HG03432 (cell line): ENCODE results near the gene HOTAIR.

Source experiments
- ATAC-seq: cut with Tn5 transposase; IDR thresholded peaks from one replicate; pipeline ENCODE4 v1.9.1; 2021; ENCODE audit warnings: mild to moderate bottlenecking, moderate library complexity; ENCODE audit not compliant: unreplicated experiment

HOTAIR gene

DNA sequence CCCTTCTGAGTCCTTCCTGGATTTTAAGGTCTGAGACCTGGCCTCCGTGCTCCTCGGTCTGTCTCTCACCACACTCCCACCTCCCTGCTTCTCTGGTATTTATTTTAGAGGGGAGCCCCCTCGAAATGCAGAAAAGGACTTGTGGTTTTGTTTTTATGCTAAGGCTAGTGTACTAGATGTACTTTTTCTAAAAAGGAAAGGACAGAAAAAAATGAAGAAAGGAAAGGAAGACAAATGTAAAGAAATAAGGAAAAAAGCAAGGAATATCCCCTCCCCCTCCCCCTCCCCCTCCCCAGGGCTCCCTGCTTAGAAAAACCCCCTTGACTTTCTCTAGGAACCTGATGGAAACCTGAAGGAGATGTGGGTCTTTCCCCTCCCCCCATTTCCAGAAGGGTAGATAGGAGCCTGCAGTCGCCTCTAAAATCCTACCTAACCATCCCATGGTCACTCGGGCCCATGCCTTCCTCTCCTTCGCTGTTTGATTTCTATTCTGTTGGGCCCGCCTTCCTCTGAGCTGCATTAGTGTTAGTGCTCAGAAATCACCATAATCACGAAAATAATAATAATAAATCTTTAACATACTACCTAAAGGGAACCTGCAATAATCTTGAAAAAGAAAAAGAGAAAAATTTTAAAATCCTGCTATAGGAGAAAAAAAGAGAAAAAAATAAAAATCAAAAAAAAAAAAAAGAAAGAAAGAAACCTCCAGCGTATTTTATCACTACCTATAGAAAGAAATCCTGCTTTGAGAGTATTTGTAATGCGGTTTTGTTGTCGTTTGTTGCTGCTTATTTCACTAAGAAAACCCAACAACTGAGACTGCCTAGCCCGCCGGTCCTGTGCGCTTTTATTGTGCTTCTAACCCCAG is 37.1 kb upstream of the HOTAIR start:
- ATAC-seq, result no peak

DNA sequence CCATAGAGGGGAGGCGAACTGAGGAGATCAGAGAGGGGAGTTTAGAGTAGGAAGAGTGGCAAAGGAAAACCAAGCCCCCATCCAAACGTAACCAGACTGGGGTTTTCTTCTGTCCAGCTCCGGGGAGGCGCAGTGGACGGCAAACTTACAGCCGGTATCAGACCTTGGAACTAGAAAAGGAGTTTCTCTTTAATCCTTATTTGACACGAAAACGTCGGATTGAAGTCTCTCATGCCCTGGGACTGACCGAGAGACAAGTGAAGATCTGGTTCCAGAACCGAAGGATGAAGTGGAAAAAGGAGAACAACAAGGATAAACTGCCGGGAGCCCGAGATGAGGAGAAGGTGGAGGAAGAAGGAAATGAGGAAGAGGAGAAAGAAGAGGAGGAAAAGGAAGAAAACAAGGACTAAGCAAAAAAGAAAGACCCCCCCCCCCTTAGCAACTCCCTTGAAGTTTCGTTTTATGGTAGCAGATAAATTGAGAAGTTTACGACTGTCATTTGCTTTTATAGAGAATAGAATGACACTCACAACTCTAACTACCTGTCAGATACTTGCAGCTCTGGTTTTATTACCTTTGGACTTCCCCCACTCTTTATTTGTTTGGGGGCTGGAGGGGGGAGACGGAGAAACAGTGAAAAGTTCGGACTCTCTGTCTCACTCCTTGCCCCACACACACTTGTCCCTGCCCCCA is 36.4 kb upstream of the HOTAIR start:
- no peak for ATAC-seq

DNA sequence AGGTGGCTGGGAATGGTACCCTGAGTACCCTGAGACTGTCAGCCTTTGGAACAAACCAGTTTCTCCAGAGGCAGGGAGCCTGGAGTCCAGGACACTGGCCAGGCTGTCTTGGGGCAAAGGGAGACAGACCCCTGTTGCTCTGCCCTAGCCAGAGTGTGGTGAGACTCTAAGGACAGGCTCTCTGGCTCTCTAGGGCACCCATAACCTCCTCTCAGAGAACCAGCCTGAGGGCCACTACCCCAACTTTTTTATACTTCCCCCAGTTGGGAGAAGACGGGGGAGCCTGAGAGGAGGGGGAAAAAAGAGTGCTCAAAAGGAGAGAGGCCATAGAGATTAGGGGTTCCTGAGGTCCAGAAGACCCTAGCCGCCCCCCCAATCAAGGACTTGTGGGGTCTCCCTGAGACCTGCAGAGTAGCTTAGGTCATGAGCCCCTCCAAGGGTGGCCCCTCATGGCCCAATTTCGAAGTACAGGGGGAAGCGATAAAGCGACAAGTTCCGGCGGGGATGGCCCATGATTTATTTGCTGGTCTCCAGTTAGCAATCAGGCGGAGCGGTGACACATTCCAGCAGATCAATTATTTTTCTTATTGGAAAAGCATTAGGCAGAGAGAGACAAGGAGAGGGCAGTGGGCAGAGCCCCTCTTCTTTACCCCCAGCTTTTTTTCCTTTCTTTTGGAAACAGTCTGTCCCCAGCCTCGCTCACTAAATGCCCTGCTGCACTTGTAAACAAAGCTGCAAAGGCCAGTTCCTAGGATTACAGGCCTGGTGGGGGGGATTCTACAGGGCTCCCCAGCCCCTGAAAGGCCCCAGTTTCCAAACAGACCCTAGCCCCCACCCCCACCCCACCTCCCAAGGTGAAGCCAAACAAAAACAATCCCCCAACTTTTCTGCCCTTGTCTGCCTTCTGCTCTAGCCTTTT is 35.6 kb upstream of the HOTAIR start:
- no peak for ATAC-seq

DNA sequence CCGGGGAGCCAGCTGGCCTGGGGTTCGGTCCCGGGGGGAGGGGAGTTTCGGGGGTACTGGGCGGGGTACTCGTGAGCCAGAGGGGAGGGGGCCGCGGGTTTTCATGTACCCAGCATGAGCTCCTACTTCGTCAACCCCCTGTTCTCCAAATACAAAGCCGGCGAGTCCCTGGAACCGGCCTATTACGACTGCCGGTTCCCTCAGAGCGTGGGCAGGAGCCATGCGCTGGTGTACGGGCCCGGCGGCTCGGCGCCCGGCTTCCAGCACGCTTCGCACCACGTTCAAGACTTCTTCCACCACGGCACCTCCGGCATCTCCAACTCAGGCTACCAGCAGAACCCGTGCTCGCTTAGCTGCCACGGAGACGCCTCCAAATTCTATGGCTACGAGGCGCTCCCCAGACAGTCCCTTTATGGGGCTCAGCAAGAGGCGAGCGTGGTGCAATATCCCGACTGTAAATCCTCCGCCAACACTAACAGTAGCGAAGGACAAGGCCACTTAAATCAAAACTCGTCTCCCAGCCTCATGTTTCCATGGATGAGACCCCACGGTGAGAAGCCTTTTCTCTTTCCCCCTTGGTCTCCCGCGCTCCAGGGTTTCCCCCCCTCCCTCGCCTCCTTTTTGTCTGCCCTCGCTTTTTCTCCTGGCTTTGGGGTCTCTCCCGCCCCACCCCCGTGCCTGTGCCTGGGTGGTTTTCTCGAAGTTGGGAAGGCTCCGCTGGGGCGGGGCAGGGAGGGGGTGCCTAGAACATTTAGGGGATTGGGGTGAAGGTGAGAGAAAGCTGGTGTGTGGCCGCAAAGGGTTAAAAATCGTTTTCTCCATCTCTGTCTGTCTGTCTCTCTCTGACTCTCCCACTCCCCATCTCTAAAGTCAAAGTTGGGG is 34.7 kb upstream of the HOTAIR start:
- no peak for ATAC-seq

DNA sequence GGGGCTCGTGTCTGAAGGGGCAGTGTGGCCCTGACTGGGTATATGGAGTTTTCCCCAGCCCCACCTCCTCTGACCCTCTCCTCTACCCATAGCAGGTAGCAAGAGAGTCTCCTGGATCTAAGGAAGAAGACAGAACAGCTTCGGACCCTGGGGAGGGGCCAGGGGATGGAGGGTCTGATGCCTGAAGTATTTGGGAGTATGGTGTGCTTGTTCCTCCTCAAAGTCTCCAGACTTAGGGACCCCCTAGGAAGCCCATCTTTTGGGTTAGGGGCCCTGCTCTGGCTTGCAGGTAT is 33.5 kb upstream of the HOTAIR start:
- no peak for ATAC-seq

DNA sequence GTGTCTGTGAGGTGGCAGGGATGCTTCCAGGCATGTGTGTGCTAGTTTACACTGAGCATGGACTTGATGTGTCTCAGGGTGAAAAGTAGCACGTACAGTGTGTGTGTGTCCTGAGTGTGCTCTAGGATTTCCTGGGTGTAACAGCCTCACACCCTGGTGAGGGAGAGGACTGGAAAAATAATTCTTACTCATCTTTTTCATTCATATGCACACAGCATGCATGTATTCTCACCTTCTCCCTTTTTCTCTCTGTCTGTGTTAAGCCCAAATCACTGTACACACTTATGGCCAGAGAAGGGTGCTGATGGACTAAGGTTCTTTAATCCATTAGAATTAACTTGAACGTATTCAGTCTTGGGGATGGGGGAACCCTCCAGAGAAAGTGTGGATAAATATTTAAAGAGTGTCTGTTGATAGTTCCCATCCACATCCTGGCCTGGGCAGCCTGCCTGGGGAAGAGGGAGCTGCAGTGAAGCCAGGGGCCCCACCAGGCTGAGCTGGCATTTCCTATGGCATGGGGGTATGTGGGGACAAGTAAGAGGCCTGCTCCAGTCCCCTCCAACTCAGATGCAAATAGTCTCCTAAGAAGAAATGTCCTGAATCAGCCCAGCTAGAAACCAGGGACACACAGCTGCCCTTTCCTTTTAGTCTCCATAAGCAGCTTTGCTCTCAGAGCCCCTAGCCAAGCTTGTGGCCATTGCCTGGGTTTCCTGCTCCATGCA is 32.9 kb upstream of the HOTAIR start:
- ATAC-seq, result no peak

DNA sequence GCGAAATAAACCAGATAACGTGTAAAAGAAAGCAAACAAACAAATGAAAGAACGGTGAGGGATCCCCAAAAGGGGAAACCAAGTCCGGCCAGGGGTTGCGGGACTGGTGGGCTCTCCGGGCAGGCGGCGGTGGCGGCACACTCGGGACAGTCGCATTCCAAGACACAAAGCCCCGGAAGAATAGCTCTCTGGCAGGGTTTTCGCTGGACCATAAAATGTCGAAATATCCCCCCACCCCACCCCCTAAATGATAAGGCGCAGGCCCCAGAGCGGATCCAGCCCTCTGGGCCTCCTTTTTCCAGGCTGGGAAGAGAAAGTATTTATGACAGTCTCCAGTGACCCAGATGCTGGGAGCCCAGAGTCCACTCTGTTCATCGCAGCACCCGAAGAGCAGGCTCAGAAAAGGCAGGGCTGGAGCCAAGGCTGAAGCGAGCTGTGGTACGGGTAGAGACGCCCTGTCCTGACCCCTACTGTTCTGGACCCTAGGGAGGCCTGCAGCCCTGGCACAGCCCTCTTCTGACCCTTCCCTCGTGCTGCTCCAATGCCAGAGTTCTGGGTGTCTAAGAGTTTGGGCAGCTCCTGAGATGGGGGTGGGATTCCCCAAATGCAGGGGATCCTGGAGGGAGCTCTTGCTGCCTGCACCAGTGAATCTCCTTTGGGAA is 31.9 kb upstream of the HOTAIR start:
- ATAC-seq, result no peak

DNA sequence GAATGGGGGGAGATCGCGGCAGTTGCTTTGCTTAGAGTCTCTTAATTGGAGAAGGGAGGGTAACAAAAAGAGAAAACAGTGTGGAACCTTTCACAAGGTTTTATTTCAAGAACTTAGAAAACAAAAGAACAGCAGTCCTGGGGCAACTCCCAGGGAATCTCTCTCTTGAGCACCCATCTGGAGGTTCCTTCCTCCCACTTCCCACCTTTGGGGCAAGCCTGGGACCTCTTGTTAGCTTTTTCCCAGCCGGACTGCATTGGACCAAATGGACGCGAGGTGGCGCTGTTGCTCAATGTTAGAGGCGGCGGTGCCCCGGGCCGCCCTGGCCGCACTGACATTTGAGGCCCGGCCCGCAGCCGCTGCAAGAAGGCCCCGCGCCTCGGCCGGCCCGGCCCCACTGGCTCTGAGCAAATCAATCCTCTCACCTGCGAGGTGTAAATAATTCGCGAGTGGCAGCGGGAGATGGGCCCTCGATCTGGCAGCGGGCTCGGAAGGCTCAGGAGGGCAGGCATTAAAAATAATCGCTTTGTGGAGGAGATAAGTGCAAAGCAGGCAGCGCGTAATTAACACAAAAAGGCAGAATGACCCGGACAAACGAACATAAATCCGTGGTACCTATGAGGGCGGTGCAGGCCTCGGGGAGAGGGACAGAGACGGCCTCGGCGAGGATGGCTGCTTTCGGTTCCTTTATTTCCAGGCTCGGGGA is 31.3 kb upstream of the HOTAIR start:
- ATAC-seq, result peak; percentile 80

DNA sequence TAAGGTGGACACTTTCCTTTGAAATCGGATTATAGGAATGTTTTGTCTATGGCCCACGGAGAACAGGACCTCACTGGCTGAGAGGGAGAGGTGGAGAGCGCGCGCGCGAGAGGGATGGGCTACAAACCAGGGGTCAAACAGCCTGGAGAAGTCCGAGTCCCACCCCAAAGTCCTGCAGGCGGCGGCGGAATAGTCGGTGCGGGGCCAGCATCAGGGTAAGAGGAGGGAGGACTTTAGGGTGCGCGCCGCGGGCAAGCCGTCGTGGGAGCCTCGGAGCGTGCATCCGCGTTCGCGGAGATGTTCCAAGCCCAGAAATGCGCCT is 30.7 kb upstream of the HOTAIR start:
- ATAC-seq, result no peak

DNA sequence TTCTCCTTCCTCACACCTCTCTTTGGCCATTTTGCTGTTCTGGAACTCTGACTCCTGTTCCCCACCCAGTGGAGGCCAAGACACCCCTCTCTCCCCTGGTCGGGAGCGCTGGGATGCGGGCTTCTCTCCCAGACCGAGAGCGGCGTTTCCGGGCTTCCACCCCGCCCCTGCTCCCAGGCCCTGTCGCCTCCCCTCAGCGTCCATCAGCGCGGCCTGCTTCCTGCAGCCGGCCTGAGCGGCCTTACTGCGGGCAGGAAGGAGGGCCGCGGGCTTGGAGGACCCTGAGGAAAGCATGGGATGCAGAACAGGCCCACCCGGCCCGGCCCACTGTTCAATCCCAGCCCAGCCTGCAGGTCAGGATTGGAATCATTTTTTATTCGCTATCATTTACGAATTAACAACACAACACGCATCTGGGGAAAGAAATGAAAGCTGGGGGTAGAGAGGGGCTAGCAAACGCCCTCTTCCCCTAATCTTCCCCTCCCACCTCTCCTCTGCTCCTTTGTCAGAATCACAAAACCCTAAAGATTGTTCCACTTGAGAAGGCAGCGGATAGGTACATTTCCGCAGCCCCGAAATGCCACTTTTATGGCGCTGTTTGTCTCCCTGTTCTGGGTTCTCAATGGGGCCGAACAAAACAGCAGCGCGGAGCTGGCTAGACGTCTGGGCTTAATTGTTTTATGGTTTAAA is 30.2 kb upstream of the HOTAIR start:
- ATAC-seq, result no peak

DNA sequence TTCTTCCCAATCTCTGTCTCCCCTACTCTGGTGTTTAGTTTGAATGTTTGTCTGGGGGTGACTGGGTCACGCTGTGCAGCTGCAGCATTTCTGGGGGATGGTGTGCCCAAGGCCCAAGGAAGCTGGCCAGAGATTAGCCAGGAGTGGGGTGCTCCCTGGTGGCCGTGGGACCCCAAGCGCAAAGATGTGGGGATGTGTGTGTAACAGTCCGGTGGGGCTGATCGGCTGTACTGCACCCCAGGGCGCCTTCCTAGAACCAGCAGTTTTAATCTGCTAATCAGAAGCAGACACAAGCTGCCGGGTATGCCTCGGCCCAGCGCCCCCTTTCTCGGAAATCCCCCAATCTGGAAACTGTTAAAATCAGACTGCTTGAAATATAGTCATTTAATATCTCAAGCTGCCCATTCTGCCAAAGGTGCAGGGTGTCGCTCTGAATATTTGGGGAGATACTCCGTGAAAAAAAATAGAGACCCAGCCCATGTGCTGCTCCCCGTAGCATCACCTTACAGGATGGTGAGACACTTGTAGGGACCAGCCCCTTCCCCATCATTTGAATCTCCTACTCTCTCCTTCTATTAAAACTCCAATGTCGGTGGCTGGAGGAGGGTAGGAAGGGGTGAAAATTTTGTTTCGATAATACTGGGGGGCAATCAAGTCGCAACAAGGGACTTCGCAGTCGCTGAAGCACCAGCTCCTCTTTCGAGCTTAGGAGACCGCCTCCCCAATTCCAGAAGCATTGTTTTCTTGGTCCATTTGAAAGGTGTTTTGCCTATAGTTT is 29.5 kb upstream of the HOTAIR start:
- no peak for ATAC-seq

DNA sequence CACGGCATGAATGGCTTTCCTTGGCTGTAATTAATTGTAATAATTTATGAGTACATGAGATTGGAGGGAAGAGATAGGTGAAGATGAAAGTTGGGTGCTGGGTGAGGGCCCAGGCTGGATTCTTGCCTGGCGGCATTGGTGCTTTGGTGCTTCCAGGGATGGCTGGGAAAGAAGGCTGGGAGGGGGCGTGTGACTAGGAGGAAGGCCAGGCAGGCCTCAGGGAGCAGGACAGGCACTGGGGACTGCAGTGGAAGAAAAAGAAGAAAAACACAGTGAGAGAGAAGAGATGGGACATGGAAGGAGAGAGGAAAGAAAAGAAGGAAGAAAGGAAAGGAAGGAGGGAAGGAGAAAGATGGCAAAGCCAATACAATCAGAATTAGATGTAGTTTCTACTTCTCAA is 28.9 kb upstream of the HOTAIR start:
- no peak for ATAC-seq

DNA sequence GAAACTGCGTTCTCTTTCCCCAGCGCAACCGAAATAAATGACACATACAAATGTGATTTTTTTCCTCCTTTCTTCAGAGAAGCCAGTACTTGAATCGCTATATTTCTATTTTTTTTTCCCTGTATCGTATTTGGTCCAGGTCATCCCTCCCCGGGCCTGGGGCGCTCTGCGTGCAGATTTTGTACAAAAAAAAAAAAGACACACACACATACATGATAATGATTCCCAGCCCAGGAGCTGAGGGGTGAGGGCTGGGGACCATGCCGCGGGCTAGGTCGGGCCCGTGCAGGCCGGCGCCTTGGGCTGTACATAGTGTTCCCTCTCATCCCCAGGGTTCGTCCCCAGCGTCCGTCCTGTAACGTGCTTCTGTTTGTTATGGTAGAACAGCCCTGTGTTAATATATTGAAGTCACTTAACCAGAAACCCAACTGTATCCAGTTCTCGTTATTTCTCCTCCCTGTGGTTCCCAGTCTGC is 28.2 kb upstream of the HOTAIR start:
- ATAC-seq, result no peak

DNA sequence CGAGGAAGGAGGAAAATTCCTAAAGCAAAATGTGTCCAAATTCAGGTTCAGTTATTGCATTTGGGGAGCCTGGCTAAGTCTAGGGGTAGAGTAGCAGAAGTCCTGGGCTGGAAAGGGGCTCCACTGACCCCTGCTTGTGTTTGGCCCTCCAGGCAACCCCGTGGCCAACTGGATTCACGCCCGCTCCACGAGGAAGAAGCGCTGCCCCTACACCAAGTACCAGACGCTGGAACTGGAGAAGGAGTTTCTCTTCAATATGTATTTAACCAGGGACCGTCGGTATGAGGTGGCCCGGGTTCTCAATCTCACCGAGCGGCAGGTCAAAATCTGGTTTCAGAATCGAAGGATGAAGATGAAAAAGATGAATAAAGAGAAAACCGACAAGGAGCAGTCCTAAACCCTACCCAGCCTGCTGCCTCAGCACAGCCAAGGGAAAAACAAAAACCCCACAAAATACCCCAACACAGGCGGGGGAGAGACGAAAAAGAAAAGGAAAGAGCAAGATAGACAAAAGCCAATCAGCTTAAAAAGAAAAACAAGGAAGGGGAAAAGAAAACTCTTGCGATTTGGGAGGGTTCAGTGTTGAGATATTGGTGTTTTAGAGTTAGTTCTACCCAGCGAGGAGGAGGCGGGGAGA is 27.6 kb upstream of the HOTAIR start:
- ATAC-seq, result no peak

DNA sequence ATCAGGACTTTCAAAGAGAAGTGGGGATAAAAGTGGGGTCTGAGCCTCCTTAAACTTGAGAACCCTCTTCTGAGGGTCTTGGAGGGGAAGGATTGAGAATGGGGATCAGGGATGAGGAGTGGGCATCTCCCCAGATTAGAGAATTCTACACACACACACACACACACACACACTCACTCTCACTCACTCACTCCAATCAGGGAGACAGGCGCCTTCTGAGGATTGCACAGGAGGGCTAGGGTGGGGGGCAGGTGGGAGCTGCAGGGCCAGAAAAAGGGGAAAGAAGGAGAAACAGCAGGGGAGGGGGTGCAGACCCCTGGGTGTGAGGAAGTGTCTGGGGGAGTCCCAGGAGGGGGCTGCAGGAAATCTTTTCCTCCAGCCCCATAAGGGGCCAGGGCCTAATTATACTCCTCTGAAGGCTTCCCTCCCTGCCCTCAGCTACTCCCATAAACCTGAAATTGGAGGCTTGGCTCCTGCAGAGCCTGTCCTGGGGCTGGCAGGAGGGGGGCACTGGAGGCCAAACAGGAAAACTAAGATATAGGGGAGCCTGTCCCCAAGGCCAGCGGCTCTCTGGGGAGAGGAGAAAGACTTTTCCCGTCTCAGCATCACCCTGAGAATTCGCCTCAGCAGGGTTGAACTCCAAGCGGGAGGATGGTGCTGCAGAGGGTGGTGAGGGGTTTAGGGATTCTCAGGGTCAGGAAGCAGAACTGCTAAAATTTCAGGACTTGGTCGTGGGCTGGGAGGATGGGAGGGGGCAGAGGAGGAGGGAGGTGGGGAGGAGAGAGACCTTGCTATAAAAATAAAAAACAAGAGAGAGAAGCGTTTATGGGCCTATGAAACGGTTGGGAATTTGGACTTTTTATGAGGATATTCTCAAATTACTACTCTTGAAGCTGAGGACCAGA is 26.8 kb upstream of the HOTAIR start:
- ATAC-seq, result no peak
